HUDEP-2 (cell line): ENCODE measurements around the gene HAND2.

ENCODE experiments used
- DNase-seq, 76 experiments: peaks; one replicate each; lab custom pipeline; 2025; ENCODE audit not compliant: unreplicated experiment in 76 of 76; lab: John Stamatoyannopoulos, UW

HAND2 gene

DNA sequence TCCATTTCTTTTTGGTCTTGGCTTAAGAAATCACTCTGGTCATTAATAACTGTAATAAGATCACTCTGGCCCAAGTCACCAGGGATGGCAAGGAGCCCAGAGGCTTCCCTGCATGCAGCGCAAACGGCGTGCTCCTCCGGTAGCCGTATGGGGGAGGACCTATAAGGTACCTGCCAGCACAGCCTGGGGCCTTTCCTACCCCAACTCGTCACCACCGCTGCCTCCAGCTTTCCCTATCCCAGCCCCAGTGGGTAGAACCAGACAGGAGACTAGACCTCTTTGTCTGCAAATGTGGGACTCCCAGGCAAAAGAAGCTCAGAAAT, 25.9 kb downstream of the HAND2 start:
- peak in 3 of 76 experiments; percentile 5 to 9 (median 9) for DNase-seq

DNA sequence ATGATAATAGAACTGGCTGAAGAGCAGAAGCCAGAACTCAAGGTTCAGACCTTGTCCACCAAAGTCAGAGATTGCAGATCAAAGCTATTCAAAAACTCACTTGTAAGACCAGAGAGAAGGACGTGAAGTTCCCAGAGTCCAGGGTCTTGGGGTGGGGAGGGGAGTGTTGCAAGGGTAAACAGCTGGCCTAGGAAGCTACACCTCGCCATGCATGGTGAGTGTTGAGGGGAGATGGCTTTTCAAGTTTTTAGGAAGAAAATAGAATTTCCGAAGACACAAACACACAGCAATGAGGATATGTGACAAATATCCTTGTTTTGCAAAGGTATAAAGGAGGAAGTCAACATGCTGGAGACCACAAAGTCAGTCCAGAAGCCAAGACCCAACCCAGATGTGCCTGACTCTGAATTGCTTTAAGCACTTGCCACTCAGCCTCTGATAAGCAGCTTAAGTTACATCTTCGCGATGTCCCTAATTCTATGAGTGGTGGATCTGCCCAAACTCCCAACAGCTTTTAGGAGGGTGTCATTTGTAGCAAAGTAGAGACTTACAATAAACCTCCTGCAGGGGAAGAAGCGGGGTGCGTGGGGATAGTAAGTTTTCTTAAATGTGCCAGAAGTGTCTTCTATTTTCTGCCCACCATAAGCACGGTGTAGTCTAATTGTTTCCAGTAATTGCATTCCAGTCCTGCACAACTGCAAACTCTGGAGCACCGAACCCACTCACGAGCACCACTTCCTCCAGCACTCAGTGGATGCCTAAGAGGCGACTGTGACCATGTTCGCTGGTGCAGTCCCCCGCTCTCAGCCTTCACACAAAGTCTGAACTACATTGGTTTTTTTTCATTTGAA, 26.5 kb downstream of the HAND2 start:
- DNase-seq: no peak

DNA sequence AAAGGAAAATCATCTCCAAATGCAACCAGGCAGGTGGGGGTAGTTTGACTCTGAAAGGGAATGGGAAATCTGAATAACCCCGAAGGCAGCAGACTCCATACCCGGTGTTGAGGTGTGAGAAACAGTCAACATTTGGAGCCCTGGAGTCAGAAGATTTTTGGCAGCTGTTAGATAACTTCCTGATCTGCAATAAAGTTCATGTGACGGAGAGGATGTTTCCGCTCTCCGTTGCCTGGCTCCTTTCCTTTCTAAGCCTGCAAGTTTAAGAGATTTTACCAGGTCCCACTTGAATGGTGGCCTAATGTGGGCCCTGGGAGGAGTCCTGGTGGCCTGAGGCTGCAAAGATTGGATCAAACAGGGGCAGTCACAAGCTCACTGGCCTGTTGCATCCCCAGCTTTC, 27.7 kb downstream of the HAND2 start:
- DNase-seq: no peak

DNA sequence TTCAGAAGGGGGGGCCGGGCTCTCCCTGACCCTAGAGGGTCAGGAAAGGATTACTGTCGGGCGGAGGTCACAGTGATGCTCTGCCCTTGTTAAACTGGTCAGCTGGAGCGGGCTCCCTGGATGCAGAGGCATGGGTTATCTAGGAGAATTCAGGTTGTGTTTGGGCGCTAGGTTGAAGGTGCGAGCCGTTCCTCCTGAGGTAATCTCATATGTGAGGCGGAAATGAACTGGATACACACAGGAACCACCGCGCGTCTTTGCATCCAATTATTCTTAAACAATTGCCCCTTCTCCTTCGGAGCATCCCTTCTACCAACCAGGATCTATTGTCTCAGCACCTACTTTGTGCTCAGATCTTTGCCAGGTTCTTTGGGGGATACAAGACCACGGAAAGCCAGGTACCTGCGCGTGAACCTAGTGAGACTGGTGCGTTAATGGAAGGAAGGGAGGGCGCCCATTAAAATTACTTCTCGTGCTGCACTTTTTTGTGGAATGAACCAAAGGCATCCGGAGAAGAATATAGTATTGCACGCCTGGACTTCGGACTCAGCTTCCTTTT, 28.4 kb downstream of the HAND2 start:
- DNase-seq: no peak

DNA sequence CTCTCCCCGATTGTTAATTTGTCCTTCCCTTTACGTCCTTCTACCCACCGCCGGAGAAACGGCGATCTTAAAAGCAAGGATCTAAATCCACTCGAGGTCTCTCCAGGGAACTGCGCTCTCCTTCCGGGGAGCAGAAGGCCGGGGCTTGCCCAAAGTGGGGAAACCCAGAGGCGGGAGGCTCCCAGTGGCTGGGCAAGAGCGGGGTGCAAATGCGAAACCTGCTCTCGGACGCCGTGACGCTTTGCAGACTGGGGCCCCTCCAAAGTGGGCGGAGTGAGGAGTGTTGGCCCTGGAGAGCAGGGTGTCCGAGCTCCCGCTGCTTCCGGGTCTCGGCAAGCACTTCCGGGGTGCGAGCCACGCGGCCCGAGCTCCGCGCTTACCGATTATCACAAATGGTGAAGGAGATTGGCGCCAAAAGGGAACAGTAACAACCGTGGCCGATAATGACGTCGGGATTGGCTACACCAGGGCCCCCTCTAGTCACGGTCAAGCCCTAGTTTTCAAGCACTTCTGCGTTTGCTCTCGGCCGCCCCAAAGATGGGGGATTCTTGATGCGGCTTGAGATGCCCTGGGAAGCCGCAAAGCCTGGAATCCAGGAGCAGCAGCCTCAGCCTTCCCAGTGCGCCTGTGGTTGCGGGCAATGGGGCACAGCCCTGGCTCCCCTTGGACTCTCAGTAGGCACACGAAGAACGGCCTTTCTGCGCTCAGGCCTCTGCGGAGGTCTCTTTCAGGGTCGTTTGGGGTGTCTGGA, 29.0 kb downstream of the HAND2 start:
- no peak for DNase-seq

DNA sequence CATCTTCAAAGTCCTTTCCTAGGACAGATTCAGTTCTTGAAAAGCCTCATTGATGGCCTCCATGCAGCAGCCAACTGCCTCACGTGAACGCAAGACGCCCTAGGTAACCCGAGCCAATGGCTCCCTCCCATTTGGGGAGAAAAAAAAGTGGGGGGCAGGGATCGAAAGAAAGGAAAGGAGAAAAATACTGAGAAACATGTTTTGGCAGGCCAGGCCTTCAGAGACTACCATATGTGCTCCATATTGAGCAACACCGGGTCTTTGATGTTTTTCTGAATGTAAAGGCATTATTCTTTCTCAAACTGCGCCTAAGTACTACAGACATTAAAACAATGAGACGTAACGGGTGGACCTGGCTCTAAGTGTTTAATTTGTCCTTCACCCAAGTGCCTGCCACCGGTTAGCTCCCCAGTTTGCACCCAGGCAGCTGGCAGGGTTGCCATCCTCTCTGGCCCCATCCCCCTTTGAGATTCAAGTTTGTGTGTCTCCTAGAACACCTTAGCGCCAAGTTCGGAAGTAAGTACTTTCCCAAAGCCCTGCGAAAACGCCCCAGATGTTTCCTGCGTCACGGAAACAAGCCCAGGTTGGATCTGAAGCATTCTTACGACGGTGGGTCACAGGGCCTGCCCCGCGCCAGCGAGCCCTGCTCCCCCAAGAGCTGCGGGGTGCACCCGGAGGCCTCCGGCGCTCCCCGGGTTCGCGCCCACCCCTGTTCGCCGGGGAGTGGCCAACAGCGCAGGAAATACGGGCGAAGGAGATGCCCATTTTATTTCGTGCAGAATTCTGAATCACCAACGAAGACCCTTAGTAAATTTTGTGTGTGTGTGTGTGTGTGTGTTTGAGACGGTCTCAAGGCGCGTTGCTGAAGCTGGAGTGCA, 30.1 kb downstream of the HAND2 start:
- DNase-seq: no peak

DNA sequence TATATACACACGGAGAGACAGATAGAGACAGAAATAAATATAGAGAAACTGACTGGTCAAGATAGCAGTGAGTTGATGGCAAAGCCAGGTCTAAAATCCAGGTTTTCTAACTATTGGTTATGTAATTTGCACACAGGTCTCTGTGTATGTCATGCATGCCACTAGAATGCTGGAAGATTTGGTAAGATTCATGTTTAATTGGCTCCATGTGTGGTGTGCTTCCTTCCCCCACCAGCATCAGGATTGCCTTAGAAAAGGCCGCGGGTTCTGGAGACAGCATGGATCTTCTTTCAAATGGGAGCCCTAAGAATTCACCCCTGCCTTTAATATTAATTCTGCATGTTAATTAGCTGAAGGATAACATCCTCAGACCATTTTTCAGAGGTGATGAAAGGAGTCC, 31.3 kb downstream of the HAND2 start:
- DNase-seq: no peak

DNA sequence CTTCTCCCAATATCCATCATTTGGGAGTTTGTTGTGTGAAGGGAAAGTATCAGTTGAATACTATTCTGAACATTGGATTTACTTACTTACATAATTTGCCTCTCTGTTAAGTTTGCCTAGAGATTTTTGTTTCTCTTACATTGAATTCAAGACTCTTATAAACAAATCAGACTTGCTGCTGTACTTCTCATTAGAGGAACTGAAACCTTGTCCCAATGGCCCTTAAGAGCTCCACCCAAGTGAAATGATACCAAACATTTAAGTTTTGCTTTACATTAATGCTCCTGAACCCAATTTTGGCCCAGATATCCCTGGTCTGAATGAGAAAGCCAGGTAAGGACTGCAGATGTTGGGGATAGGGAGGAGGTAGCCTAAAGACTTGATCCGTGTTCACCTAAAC, 32.0 kb downstream of the HAND2 start:
- no peak for DNase-seq

DNA sequence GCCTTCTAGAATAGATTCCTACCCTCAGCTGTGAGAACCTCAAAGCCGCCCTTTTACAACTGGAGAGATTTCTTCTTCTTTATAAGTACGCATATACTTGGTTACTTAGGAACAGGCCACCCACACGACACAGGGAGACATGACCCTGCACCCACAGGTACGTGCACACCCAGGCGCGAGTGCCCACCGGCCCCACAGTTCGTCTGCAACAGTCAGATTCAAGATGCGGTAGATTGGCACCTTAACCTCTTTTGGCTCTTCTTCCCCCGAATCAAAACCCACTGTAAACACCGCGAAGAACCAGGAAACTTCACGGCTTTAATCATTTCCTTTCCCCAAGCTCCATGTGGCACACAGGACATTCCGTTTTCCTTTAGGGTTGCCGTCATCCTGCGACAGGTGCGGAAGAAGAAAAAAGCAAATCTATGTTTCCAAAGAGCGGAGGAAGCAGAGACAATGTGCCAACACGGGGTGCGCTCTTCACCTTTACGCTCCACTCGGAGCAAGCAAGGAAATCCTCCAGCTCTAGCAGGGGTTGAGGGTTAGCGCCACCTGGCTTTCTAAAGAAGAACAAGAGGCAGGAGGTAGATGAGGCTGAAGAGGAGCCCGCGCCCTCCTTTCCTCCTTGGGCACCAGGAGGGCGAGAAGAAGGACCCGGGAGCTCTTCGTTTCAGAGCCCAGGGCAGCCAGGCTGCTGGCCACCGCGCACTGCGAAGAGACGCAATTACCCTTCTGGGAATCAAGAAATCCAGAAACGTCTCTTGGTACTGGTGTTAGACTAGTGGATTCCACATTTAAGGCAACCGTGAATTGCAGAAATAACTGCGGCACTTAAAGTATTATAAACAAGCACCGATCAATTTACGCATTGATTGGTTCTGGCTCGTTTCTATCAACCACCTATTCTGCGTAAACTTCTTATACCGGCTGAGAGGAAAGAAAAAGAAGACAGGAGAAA, 35.7 kb downstream of the HAND2 start:
- peak in 49 of 76 experiments; percentile 3 to 60 (median 22) for DNase-seq

DNA sequence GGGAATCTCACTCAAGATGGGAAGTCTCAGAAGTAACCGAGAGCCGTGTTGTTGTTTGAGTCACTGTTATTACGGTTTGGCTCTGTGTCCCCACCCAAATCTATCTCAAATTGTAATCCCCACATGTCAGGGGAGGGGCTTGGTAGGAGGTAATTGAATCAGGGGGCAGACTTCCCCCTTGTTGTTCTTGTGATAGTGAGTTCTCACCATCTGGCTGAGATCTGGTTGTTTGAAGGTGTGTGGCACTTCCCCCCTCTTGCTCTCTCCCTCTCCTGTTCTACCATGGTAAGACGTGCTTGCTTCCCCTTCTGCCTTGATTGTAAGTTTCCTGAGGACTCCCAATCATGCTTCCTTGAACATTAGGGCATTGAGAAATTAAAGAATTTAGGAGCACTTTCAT, 37.0 kb downstream of the HAND2 start:
- DNase-seq: no peak

DNA sequence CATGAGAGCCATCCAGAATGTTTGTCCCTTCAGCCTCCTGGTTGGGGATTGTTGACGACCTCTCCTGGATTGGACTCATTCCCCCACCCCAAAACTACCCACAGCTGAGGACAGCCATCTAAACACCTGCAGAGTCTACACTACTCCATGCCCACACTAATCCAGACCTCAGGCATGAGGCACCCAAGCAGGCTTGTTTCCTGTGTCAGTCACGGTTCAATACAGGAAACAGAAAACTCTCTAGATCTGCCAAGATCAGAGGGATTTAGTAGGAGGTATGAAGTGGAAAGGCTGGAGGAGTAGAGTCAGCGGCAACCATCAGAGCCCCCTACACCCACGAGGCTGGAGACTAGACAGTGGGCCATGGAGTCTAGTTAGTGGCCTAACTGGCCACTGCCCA, 37.7 kb downstream of the HAND2 start:
- no peak for DNase-seq

DNA sequence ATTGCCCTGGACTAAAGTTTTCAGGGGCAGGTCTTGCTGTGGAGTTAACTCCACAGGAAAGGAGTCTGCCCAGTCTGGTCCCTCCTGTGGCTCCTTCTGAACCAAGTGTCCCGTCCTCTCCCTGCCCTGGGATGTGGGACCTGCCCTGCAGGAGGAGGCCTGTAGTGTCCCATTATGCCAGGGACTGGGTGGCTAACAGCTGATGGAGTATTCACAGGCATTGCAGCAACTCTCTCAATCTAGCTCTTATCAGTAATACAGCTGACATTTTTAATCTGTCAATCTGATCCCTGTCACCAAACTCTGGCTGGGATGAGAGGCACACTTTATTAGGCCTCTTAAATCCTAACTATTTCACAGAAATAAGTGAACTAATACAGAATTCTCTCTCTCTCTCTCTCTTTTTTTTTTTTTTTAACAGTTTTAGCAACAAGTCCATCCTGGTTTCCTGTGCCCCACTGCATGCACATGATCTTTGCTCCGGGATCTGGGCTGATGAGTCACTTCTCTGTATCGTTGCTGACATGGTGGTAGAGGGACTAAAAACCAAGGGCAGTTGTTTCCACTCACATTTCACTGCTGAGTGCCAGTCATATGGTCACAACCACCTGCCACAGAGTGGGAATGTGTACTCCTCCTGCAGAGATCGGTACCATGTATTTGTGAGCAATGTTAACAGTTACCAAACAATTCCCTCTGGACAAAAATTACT, 39.1 kb downstream of the HAND2 start:
- peak in 1 of 76 experiments; percentile 3 for DNase-seq

DNA sequence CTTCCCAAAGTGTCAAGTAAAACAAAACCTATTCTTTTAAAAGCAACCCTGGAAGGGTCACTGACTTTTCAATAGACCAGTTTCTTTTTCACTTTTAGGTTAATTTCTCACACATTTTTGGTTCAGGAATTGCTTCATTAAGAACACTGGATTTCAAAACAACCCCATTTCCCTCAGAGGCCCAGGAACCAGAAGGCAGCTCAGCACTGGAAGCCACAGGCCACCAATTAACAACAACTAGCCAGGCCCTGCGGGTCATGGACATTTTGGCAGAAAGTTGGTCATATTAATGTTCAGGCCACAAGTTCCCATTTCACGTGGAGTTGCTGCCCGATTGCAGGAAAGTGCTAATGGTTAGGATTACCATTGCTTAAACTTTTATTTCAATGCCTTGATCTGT, 39.8 kb downstream of the HAND2 start:
- no peak for DNase-seq

DNA sequence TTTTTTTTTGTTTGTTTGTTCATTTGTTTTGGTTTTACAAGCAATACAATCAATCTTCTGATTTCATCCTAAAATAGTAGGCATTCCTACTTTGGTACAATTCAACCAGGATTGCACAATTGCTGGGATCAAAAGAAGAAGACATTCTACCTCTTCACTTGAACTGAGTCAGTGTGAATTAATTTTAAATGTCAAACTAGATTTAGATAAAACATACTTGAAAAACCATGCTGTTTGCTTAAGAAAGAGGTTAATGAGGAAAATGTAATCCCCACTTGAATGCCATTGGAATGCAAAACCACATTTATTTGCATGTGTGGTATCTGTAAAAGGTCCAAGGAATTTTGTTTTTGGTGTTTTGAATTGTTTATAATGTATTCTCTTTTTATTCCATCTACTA, 40.5 kb downstream of the HAND2 start:
- no peak for DNase-seq

DNA sequence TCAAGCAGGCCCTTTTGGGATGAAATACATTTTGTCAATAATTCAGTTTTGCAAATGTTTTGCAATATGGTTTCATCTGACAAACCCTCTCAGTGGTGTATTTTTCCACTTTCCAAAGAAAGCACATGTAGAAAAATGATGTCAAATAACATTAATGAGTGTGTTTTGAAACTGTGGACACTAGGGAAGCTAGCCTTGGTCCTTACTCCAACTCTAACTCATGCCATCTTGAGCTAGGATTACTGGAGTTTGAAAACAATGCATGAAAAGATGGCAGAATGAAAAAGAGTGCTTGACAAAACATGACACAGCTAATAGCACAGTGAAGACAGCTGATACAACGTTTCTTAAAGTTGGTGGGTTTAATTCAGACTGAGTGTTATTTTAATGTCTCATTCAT, 41.4 kb downstream of the HAND2 start:
- no peak for DNase-seq

DNA sequence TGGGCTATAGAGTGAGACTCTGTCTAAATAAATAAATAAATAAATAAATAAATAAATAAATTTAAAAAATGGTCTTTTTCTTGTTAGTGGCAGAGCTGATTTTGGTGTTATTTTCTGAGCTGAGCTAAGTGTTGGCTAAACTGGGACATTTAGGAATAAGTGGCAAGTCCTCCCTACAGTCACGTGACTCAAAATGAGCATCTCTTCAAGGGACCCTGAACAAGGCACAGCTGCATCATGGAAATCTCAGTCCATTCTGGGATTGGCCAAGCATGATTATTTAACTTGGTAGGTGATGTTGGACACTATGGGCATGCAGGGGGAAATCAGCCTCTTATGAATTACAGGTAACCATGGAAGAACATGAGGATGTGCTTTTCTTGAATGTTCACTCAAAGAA, 42.0 kb downstream of the HAND2 start:
- no peak for DNase-seq

DNA sequence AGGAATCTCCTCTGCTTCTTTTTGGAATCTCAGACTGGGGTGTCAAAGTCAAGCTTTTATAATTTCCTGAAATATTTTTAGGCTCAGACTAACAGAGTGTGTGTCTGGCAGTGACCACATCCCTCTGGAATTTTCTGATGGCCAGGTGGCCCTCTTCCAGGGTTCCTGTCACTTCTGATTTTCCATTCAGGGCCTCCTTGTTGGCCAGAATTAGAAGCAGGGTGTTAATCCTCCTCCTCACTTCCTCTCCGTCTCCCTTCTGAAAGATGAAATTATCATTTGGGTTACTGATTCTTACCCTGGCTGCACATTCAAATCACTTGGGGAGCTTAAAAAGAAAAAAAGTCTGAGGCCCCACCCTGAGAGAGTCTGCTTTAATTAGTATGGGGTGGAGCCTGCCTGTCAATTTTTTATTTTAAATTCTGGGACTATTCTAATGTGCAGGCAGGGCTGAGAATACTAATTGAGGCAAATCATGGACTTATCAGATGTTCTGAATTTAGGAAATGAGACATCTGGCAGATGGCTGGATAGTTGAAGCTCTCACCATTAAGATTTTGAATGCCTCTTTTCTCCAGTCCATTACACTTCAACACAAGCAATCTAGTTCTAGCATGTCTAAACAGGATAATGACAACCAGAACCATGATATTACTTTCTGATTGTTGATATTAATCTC, 43.2 kb downstream of the HAND2 start:
- no peak for DNase-seq

DNA sequence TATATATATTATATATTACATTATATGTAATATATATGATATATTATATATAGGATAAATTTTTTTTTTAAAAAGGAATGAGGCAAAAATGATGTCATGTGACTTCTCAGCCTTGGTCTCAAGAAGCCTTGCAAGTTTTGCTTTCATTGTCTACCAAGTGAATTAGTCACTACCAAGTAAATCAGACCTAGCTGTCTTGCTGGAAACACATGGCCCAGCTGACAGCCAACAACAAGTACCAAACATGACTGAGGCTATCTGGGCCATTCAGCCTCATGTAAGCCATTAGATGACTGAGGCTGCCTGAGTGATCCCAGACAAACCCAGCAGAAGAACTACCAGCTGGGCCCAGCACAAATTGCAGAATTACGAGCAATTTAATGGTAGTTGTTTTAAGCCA, 44.9 kb downstream of the HAND2 start:
- DNase-seq: peak in 3 of 76 experiments; percentile 5 to 15 (median 8)
